ENCODE measurements around the gene CACNA2D3.

The CACNA2D3 gene

DNA sequence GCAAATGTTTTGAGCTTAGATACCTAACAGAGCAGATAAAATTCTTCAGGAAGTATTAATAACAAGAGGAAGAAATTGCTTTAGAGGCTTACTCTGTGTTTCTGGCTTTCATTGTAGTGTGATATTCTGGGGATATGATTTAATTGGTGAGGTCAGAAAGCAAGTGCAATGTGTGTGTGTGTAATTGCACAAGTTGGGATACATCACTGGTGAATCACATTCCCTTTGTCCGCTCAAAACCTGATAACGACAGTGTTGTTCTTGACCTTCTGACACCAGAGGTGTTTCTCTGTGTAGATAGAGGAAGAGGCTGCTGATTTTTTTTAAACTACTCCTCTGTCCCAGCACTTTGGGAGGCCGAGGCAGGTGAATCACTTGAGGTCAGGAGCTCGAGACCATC is 161.1 kb downstream of the CACNA2D3 start:
- DNase-seq, result no peak

DNA sequence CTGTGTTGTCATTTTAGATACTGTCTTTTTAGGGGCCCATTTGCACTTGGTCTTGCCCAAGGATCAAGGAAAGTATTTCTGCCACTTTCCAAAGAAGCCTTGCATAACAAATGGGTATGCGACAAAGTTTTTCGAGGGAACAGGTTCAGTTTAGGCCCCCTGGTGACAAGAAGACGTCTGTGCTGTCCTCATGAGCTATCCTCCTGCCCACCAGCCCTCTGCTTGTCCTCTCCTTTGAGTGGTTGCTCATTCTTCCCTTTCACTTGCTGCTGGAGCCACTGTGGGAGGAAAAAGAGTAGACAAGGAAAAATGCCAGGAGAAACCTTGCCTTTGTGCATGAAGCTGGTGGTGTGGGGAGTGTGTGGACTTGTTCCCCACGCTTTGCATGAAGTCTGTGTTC is 171.9 kb downstream of the CACNA2D3 start:
- DNase-seq, result no peak

DNA sequence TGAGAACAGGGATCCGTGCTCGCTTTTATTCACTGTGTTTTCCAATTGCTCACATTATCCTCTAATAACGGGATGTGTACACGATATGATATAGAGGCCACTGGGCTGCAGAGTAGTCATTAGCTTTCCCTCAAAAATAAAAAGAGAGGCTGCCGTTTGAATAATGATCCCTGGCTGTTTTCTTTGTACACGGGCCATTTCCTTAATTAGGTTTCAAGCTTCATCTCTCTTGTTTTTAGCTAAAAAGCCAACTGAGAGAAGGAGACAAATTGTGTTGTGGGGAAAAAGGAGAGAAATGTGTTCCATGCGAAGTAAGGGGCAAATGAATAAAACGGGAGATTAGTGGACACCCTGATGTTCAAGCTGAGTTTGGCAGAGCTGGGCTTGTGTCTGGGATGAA is 174.2 kb downstream of the CACNA2D3 start:
- DNase-seq, result no peak

DNA sequence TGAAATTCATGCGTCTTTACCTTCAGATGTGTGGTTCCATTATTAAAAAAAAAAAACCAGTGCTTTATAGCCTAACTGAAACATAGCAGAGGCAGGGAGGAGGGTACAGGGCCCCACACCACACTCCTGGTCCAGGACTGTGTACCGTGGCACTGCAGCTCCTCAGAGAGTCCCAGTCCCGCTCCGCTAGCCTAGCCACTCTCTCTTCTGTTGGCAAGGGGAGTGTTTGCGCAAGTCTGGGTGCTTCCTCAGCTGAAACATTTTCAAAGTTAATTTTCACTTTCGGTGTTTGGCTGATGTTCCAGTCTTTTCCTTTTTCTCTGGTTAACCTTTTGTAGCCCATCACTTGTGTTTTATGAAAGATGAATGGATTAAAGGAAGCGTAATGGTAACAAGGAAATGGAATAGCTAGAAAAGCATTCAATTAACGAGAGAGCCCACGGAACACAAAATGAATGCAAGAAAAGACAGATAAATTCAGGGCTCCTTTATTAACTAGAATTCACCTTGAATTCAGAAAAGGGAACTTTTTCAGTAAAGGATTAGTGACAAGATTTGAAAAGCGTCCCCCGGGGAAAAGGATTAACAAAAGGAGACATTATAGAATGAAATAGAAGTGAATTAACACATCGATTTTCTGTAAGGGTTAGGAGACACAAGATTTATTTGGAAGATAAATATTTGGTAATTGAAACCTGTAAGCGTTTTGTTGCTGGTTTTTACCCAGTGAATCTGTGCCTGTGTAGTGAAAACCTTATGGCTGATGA is 177.0 kb downstream of the CACNA2D3 start:
- no peak for DNase-seq

DNA sequence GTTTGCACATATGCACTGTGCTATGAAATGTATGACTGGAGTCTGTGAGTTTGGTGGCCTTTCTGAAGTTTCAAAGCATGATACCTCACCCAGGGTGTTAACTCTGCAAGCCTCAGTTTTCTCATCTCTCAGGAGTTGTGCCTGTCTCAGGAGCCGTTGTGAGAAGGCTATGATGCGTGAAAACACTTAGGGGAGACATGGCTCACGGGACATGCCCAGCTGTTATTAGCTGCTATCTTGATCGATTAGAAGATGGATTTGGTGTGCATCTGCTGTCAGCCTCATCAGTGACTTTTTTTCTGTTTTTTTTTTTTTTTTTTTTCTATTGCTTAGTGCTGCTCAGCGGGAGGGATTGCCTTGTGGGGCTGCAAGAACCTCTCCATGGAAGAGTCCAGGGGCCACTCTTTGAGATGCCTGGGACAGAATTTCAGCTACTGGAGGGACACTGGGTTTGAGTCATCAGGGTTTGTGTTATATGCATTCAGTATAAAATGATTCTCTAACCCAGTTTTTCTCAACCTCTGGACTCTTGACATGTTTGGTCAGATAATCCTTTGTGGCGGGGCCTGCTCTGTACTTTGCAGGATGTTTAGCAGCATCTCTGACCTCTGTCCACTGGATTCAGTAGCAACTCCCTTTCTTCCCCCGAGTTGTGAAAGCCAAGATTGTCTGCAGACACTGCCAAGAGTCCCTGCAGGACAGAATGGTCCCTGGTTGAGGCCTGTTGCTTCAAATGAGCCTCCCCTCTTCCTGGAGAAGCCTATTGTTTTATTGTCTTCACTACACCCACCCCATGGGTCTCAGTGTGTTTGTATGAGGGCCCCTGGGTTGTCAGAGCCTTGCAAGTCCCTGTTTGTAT is 181.4 kb downstream of the CACNA2D3 start:
- no peak for DNase-seq

DNA sequence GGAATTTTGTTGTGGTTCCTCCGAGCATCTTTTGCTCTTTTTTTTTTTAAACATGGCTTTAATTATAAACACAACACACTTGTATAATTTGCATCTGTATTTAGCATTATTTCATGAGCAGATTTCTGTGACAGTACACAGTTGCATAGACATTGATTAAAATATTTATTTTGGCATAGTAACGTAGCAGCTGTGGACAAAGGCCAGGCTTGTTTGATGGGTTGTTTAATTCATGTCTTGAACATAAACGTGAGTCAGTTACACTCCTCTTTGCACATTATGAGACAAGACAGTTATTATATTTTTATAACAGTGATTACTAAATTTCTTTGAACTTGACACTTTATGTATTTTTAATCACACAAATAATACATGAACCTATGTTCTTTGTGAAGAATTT is 182.5 kb downstream of the CACNA2D3 start:
- DNase-seq, result no peak

DNA sequence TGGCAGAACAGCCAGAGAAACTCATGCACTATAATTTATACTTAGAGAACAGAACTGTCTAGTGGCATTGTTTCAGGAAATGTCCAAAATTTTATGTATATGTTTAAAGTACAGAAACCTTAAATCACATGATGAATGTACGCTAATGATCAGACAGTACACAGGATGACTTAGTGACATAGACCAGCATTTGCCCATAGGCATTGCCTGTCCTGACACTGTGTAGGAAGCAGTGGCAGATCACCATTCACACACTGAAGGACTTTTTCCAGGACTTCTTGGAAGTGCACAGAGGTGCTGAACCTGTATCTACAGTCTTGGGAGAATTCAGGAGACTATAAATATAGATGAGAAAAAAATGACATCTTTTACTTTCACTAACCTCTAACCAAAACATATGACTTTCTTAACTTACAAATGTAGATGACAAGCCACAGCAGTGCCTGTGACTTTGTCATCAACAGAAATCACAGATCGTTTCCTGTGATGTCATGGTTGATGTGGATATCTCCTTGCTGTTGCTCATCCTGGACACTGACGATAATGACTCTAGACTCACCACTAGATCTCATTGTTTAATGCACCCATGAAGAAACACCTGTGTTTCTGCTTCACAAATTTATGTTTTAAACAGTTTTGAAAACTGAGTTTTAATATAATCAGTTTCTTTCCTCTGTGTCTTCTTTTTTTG is 183.2 kb downstream of the CACNA2D3 start:
- no peak for DNase-seq

DNA sequence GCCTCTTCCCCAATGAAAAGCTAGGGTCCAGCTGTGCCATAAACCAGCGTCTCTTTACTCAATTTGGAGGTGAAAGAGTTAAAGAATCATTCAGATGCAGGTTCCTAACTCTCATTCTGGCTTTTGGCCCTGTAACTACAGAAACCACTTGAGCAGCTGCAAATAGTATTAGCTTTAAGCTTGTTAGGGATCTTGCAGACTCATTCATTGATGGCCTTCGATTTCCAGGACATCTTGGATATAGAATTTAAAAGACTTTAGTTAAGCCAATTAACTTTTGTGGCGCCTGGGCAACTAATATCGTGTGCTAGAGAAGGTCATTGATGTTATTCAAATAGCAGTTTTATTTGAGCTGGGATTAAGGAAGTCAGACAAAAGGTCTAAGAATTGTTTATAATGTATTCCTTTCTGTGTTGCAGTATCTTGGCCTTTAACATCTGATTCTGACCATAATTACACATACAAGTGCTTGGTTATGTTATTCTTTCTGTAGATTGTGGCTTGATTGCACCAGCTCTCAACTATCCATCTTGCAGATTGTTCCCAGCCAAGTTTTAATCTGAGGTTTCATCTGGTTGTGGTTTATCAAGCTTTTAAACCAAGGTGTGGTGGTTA is 185.3 kb downstream of the CACNA2D3 start:
- no peak for DNase-seq

DNA sequence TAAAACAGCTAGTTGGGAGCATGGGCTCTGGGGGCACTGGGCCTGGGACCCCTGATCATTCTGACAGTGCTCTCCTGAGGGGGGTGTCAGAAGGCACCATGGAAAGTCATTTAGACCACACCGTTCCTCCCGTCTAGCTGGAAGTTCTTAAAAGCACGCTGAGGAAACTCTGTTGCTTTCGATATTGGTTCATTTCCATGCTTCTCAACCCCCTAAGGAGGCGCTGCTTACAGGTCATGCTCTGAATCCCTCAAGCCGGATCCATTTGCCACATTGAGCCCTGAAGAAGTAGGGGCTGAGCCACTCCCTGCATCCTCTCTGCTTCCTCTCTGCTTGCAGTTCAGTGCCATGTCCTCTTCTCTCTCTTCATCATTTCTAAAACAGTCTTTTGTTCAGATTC is 187.2 kb downstream of the CACNA2D3 start:
- DNase-seq, result no peak

DNA sequence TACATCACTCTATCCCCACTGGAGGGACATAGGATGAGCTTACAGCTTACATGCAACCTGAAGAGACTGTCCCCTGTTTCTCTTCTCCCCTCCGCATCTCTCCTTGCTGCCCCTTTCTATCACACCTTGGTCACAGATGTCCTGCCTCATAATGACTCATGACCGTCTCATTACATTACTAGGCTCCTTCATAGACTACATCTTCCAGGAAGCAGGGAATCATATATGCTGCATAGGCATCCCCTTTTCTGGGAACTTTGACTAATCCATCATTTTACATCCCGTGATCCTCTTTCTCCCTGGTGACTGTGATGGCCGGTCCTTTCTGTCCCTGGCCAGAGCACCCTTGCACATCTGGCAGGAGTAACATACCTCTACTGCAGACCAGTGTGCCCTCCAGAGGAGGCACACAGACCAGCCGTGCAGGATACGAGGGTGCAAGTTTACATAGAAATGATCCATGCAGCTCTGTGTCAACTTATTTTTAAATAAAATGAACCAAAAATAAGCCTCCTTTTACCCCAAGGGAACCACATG is 188.9 kb downstream of the CACNA2D3 start:
- DNase-seq, result no peak

DNA sequence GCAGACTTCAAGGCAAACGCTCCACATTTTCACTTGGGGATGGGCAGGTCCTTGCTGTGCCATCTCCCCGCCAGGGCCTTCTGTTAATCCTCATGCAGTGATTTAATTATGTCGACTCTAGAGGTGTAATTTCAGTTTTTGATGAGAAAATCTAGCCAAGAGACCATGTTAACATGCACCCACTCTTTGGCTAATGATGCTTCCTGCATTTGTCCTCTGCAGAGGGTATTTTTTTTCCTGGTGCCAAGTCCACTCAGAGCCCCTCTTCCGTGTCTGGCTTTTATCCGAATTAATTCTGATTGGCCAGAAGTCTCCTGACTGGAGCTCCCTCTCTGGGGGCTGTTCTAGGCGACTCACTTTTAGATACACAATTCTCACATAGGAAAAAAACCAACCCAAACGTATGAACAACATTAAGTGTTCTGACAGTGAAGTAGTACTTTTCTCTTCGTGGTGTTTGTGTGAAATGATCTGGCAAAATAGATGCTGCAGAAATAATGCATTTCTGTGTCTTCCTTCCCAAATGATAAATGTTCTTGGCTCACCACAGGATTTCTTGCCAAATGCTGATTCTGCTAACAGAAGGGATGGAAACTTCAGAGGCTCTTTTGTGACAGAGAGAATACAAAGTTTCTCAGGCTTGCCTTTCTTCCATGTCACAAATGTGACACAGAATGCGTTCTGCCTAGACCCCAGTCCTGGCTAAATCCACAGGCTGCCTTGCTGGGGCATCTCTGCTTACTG is 190.0 kb downstream of the CACNA2D3 start:
- DNase-seq, result no peak

DNA sequence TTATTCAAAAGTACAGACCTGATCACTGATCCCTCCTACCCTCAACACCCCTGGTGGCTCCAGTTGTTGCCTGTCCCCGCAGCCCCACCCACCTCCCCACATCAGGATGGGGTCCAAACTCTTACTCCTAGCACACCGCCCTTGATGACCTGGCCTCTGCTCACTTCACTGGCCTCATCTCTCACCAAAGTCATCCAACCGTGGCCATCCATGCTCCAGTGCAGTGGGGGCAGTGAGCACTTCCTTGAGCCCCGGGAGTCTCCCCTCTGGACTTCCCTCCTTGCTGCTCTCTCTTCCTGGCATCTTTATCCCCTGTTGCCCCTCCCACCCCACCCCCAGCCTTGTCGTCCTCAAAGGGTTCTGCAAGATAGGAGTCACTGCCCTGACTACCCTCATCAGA is 191.1 kb downstream of the CACNA2D3 start:
- DNase-seq, result no peak

DNA sequence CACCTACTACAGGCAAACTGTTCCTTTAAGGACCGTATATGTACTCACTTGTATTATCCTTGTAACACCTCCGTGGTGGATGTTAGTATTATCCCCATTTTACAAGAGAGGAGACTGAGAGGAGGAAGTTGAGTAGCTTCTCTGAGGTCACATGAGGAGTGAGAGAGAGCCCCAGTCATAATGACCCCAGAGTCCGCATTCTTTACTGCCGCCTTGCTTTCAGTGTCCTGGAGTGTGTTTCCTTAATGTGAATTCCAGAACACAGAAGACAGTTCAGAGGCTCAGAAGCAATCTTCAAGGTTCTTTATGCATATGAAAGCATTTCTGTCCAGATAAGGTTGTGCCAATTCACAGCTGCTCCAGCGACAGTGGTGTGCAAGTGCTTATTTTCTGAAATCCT is 199.2 kb downstream of the CACNA2D3 start:
- DNase-seq, result no peak

DNA sequence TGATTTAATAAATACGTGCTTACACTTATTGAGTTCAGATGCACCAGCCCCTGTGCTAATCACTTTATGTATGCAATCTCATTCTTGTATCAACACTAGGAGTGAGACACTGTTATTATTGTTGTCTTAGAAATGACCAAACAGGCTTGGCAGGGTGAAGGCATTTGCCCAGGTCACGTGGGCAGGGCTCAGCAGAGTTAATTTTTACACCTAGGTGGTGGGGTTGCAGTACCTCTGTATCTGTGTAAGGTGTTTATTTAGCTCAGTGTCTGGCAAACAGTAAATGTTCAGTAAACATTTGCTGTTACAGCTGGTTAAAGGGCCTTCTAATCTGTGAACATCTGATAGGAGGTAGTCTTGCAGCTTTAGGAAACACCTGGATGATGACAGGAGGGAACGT is 200.0 kb downstream of the CACNA2D3 start:
- DNase-seq, result no peak

DNA sequence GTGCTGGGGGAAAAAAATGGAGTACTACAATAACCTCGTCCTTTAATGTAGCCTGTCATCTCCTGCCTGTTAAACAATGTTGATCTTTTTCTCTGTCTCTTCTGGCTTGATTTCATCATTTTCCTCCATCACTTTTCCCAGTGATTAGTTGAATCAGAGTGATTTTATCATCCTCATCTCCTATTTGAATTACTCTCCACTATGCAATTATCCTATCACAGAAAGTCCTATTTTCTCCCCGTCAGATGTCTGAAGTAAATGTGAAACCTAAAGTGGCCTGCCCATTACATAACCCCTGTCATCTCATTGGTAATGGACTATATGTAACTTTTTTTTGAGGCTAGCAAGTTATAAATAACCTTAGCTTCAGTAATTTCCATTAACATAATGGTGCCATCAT is 201.8 kb downstream of the CACNA2D3 start:
- DNase-seq, result no peak

DNA sequence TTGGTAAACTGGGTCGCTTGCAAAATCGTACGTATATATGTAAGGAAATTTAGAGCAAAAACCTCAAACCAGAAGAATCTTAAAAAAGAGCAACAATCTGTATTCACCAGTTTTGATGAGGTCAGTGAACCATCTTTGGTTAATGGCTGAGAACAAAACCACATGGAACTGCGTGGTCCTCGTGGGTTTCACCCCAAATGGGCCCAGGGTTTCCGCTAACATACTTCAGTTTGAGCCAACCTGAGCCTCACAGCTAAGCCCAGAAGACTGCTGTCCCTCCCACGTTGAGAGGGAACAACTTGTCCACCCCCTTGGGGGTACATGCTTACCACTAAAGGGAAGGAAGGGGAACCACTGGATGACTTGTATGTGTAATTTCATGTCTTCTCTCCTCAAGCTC is 204.6 kb downstream of the CACNA2D3 start:
- no peak for DNase-seq

DNA sequence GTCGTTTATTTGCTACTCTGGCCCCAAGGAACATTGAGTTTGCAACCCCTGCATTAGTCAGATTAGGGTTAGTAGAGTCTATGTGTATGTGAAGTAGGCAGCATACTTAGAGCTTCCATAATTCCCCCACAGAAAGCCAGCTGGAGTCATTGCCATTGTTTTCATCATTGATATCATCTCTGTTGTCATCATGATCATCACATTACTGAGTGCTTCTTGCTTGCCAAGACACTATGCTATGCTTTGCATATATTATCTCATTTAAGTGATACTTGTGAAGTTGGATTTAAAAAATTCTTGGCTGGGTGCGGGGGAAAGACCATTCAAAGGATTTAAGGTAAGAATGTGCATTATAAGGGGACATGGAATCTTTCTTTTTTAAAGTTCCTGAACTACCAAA is 209.0 kb downstream of the CACNA2D3 start:
- no peak for DNase-seq

DNA sequence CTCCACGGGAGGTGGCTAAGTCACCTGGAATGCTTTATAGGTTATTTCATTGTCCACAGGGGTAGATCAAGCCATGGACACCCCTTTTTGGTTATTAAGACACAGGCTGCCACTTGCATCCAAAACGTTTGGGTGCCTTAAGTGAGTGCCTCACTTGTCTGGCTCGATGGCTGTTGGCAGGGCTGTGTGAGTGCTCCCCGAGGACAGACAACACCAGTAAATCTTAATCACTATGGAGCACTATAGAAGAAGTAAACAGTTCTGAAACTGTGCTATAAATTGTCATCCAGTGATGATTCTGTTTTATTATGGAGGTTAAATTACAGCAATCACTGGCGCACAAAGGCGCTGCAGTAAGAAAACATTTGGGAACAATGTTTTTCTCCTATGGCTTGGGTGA is 215.5 kb downstream of the CACNA2D3 start:
- DNase-seq, result no peak

DNA sequence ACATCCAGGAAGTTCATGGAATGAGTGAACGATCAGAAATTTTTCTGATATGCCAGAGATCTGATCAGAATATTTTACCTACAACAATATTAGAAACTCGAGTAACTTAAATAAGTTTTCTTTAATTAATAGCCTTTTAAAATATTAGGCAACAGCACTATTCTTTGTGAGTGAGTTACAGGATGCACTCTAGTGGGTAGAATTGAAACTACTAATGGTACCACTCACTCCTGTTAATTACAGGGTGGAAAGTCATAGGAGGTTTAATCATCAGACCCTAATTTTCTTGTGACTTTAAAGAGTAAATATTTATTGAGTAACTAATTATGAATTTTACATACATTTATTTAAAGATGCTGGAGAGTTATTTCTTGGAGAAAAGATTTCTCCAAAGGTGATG is 217.3 kb downstream of the CACNA2D3 start:
- DNase-seq, result no peak

DNA sequence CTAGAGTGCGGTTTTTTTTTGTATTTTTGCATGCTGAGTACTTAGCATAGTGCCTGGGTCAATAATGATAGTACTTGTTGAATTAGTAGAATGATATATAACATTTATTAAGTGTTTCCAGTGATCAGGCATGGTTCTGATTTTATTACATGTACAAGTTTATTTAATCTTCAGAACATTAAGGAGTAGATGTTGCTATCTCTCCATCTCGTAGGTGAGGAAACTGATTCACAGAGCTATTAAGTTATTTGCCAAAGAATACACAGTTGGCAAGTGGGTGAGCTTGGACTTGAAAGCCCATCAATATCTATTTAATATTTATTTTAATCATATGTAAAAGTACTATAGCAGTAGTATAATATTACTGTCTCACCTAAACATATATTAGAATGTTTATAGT is 219.5 kb downstream of the CACNA2D3 start:
- no peak for DNase-seq

DNA sequence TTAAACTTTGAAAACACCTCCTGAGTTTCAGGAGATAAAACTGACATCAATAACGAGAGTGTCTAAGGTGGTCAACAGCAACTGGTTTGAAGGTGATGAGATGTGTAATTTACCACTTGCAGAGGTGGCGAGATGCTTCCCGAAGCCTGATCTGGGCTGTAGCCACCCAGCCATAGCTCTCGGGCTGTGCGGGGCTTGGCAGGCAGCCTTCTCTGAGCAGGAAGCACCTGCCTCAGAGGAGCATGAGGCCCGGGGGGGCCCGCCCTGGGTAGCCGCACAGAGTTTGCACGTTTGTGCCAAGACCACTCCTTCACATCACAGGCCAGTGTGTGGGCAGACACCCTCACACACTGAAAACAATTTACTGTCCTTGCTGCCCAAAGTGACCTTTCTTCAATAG is 220.3 kb downstream of the CACNA2D3 start:
- DNase-seq, result no peak

DNA sequence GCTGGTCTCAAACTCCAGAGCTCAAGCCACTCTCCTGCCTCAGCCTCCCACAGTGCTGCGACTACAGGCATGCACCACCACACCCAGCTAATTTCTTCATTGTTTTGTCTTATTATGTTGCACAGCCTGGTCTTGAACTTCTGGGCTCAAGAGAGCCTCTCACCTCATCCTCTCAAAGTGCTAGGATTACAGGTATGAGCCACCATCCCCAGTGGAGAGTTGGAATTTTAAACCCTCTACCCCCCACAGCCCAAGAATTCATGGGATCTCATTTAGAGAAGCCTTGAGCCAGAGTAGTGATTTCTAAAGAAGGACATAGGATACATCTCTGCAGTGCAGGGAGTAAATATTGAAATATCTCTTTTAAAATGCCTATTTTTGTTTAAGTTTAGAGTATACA is 221.1 kb downstream of the CACNA2D3 start:
- no peak for DNase-seq
